ENCODE results near the gene TMEM186. TPM values are rescaled to one million over a fixed set of nuclear protein-coding genes. Genes with fewer than 3 reads are reported as not detected.
"Not testable (repeated sequence)": the region's sequence is repeated elsewhere in the genome, so short reads cannot be mapped to it uniquely, and the experiment has no call there.

TMEM186 gene
- total and polyA plus RNA-seq, 2 of the 8 experiments (the other 6 are each of a cell fraction or from before 2014, with no cell fraction given), result 13.1 TPM

DNA sequence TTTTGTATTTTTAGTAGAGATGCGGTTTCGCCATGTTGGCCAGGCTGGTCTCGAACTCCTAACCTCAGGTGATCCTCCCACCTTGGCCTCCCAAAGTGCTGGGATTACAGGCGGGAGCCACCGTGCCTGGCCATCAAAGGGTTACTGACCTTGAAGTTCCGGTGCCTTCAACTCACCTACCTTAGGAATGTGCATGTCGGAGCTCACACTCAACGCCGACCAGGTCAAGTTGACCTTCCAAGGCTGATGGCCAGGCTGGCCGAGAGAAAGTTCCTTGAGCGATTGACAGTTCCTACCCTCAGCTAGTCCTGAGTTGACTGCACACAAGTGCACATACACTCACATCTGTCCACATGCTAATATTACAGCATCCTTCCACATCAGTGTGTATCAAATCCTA is 11.1 kb downstream of the TMEM186 start:
- not testable (repeated sequence) for H3K36me3 ChIP-seq (ENCODE audit: control insufficient read depth in 2 of 4, insufficient read depth in 4 of 4, low read length in 3 of 4)

More for the DNA sequence above, 11.1 kb downstream of the TMEM186 start:
- H2BK5ac ChIP-seq (ENCODE audit: low read depth, low read length); H2BK120ac ChIP-seq (replicated peaks; ENCODE audit: low read depth, low read length); H3K23me2 ChIP-seq (ENCODE audit: low read depth, low read length); H3K79me1 ChIP-seq (ENCODE audit: low read depth, low read length); H2BK15ac ChIP-seq (ENCODE audit: low read length); H4K91ac ChIP-seq (replicated peaks; ENCODE audit: insufficient read length, low read length); H3K14ac ChIP-seq (ENCODE audit: insufficient read length); FAIRE-seq; H3K23ac ChIP-seq (ENCODE audit: insufficient read length); H3K27ac ChIP-seq (ENCODE audit: low read depth, low read length); DNase-seq (ENCODE audit: low read depth in 1 of 2, low spot score in 2 of 2); POLR2A ChIA-PET (ENCODE audit: partially characterized antibody); H3K56ac ChIP-seq (replicated peaks; ENCODE audit: insufficient read length, low read depth, low read length); H4K8ac ChIP-seq (ENCODE audit: extremely low read depth, insufficient read depth, low read length); H2AFZ ChIP-seq (ENCODE audit: low read length); H2AK5ac ChIP-seq (ENCODE audit: low read depth, low read length); H3K79me2 ChIP-seq (ENCODE audit: control insufficient read depth in 1 of 2, insufficient read depth in 2 of 2, low read length in 2 of 2); H3K4me3 ChIP-seq (ENCODE audit: extremely low read depth in 1 of 4, insufficient read depth in 2 of 4, low read depth in 3 of 4, low read length in 4 of 4); H3K18ac ChIP-seq (ENCODE audit: extremely low read depth, low read length); H3K4ac ChIP-seq (replicated peaks; ENCODE audit: insufficient read length, low read depth, low read length); H3K27me3 ChIP-seq (replicated peaks in 1 of 4; ENCODE audit: control insufficient read depth in 3 of 4, extremely low read depth in 1 of 4, insufficient read depth in 3 of 4, low read length in 3 of 4); H3K4me1 ChIP-seq (replicated peaks in 1 of 4; ENCODE audit: control insufficient read depth in 3 of 4, insufficient read depth in 4 of 4, low read length in 3 of 4); H4K20me1 ChIP-seq (replicated peaks in 1 of 2; ENCODE audit: control insufficient read depth in 1 of 2, insufficient read depth in 2 of 2, low read length in 2 of 2); H2BK20ac ChIP-seq (ENCODE audit: low read length); H4K5ac ChIP-seq (ENCODE audit: insufficient read length, low read depth, low read length); H2BK12ac ChIP-seq (ENCODE audit: low read depth, low read length); H3K9me3 ChIP-seq (ENCODE audit: insufficient read depth in 2 of 2, low read depth in 1 of 2, low read length in 1 of 2); H3K4me2 ChIP-seq (ENCODE audit: insufficient read depth in 1 of 2, low read depth in 2 of 2, low read length in 2 of 2); H3K9ac ChIP-seq (replicated peaks in 1 of 4; ENCODE audit: extremely low read depth in 1 of 4, low read depth in 3 of 4, low read length in 3 of 4): not testable (repeated sequence)
- CTCF ChIA-PET (ENCODE audit: partially characterized antibody), result interaction anchor here (1.0 to 26.4 kb wide), 5 partner anchors 9 to 122 kb away, joined by 3 to 404 read pairs (median 3); partner anchors contain the start of gene ABAT
- WGBS, 2 experiments (ENCODE audit: extremely low coverage in 1 of 2, insufficient coverage in 1 of 2, insufficient read length in 1 of 2, insufficient replicate concordance in 2 of 2, low coverage in 1 of 2, low lambda C conversion rate in 2 of 2, missing lambda C conversion rate in 1 of 2), result 91% methylated on average over 11 of the region's 11 CpGs; no CpG with 5 or more reads in 1 of the 2 experiments

Measured in H1 (cell line).